Calu3 (cell line): ENCODE data around the gene PLEKHH1. TPM values are rescaled to one million over a fixed set of nuclear protein-coding genes. Genes with fewer than 3 reads are reported as not detected.

Experiments used
- BruUV-seq: library from RNA; stranded (reverse); fragments of 400-500 nt; replicated peaks from 2 replicates; lab custom pipeline; 2021; lab: Mats Ljungman, UMichigan
- CTCF ChIA-PET: fragments of 300-600 bp; sonication (Branson Sonifier 250); formaldehyde crosslinking; loops from one replicate; lab custom pipeline; 2022; ENCODE audit warnings: antibody characterized with exemption; lab: Charles Lee
- DNase-seq: peaks from one replicate; pipeline ENCODE4 v3.0.0; 2022
- H3K27ac Mint-ChIP-seq: one replicate; pipeline ENCODE4 v1.8.0; 2022; ENCODE audit warnings: mixed read lengths; ENCODE audit not compliant: unreplicated experiment
- H3K27me3 Mint-ChIP-seq: one replicate; pipeline ENCODE4 v1.8.0; 2022; ENCODE audit warnings: mixed read lengths; ENCODE audit not compliant: unreplicated experiment
- H3K36me3 Mint-ChIP-seq: one replicate; pipeline ENCODE4 v1.8.0; 2022; ENCODE audit warnings: mild to moderate bottlenecking, moderate library complexity, mixed read lengths; ENCODE audit not compliant: insufficient read depth, unreplicated experiment
- H3K4me1 Mint-ChIP-seq: one replicate; pipeline ENCODE4 v1.8.0; 2022; ENCODE audit warnings: mild to moderate bottlenecking, low read depth, mixed read lengths; ENCODE audit not compliant: unreplicated experiment
- H3K4me3 Mint-ChIP-seq: one replicate; pipeline ENCODE4 v1.8.0; 2022; ENCODE audit warnings: mild to moderate bottlenecking, low read depth, moderate library complexity, mixed read lengths; ENCODE audit not compliant: unreplicated experiment
- H3K9me3 Mint-ChIP-seq: one replicate; pipeline ENCODE4 v1.8.0; 2022; ENCODE audit warnings: low read depth, mixed read lengths; ENCODE audit not compliant: unreplicated experiment
- intact Hi-C: fragments of 100-400 bp; cut with micrococcal nuclease; formaldehyde crosslinking; loops from one replicate; pipeline ENCODE4 v1.10.0; 2022; ENCODE audit not compliant: unreplicated experiment
- total RNA-seq: library from RNA; stranded (reverse); gene quantifications from 2 replicates; pipeline ENCODE4 v1.2.3, GENCODE V29; 2022
- TF ChIP-seq, protein P1 (sequence below): fragments of 200-600 bp; IDR thresholded peaks from one replicate; pipeline ENCODE4 v1.8.0; 2022; ENCODE audit warnings: antibody characterized with exemption; ENCODE audit not compliant: unreplicated experiment

Gene PLEKHH1
- total RNA-seq, 1 experiment from 2014 or later, result 11.8 TPM

- peaks cover 9% of the 10 kb centered on the region for H3K4me1 Mint-ChIP-seq
- H3K9me3 Mint-ChIP-seq, result no peaks in the 10 kb centered on the region
- intact Hi-C loops, result no loop called here
- CTCF ChIA-PET, result interaction anchor here (0.7 kb wide), 1 partner anchor 717 kb away, joined by 6 read pairs; no protein-coding TSS in a partner anchor
- no peaks in the 10 kb centered on the region for H3K36me3 Mint-ChIP-seq
- H3K27me3 Mint-ChIP-seq, result no peaks in the 10 kb centered on the region
- TF ChIP-seq, protein P1, sequence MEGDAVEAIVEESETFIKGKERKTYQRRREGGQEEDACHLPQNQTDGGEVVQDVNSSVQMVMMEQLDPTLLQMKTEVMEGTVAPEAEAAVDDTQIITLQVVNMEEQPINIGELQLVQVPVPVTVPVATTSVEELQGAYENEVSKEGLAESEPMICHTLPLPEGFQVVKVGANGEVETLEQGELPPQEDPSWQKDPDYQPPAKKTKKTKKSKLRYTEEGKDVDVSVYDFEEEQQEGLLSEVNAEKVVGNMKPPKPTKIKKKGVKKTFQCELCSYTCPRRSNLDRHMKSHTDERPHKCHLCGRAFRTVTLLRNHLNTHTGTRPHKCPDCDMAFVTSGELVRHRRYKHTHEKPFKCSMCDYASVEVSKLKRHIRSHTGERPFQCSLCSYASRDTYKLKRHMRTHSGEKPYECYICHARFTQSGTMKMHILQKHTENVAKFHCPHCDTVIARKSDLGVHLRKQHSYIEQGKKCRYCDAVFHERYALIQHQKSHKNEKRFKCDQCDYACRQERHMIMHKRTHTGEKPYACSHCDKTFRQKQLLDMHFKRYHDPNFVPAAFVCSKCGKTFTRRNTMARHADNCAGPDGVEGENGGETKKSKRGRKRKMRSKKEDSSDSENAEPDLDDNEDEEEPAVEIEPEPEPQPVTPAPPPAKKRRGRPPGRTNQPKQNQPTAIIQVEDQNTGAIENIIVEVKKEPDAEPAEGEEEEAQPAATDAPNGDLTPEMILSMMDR, result no peak
- no peak for DNase-seq
- no peak overlapping the region for H3K4me3 Mint-ChIP-seq
- no peak overlapping the region for H3K27ac Mint-ChIP-seq
- no TSS peak for BruUV-seq
Measured at GRCh38 chr14:67574806-67575205, 41.7 kb downstream of the PLEKHH1 start.

- BruUV-seq, result no TSS peak
- TF ChIP-seq, protein P1, result no peak
- H3K27me3 Mint-ChIP-seq, result no peaks in the 10 kb centered on the region
- H3K9me3 Mint-ChIP-seq, result no peaks in the 10 kb centered on the region
- H3K4me1 Mint-ChIP-seq, result peaks cover 9% of the 10 kb centered on the region
- H3K27ac Mint-ChIP-seq, result no peak overlapping the region
- H3K4me3 Mint-ChIP-seq, result no peak overlapping the region
- no peaks in the 10 kb centered on the region for H3K36me3 Mint-ChIP-seq
- peak; percentile 72 for DNase-seq
- intact Hi-C loops, result no loop called here
- CTCF ChIA-PET, result interaction anchor here (0.5 to 1.5 kb wide), 6 partner anchors 12 to 1216 kb away, joined by 3 to 6 read pairs (median 4); no protein-coding TSS in a partner anchor
Measured at GRCh38 chr14:67575684-67576083, 42.6 kb downstream of the PLEKHH1 start.

DNA sequence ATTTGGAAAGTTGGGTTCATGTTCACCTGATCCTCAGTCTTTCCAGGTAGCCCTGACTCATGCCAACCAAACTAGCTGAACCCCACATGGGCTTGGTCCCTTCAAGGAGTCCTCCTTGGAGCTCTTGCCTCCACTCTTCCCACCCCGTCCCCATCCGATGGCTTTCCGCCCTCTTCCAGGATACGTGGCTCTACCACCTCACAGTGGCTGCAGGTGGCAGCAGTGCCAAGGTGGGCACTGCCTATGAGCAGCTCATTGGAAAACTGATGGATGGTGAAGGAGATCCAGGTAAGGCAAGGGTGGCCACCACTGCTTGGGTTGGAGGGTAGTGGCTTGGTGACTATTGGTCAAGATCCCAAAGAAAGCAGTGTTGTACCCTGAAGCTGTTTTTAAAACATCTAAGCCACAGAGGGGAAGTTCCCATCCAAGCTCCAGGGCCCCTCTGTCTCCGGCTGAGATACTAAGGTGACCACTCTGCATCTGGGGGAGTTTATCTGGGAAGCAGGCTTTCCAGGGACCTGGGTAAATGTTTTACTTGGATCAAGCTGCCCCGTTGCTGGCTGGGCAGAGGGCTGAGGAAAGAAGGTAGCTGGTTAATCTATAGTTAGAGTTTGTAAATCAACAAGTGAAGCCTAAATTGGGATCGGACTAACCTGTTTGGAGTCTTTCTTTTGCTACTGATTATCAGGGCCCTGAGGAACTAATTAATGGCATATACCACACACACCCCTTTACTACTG, 43.3 kb downstream of the PLEKHH1 start:
- H3K36me3 Mint-ChIP-seq, result no peaks in the 10 kb centered on the region
- TF ChIP-seq, protein P1, result no peak
- CTCF ChIA-PET, result interaction anchor here (0.5 to 1.5 kb wide), 8 partner anchors 13 to 1217 kb away, joined by 3 to 13 read pairs (median 4); no protein-coding TSS in a partner anchor
- H3K27me3 Mint-ChIP-seq, result no peaks in the 10 kb centered on the region
- intact Hi-C loops, result no loop called here
- H3K27ac Mint-ChIP-seq, result no peak overlapping the region
- BruUV-seq, result no TSS peak
- H3K9me3 Mint-ChIP-seq, result no peaks in the 10 kb centered on the region
- peaks cover 9% of the 10 kb centered on the region for H3K4me1 Mint-ChIP-seq
- no peak for DNase-seq
- H3K4me3 Mint-ChIP-seq, result no peak overlapping the region

- intact Hi-C loops, result no loop called here
- no peaks in the 10 kb centered on the region for H3K9me3 Mint-ChIP-seq
- BruUV-seq, result no TSS peak
- TF ChIP-seq, protein P1, result no peak
- no peak overlapping the region for H3K4me3 Mint-ChIP-seq
- peaks cover 9% of the 10 kb centered on the region for H3K4me1 Mint-ChIP-seq
- no peaks in the 10 kb centered on the region for H3K27me3 Mint-ChIP-seq
- no peak overlapping the region for H3K27ac Mint-ChIP-seq
- CTCF ChIA-PET, result interaction anchor here (0.6 kb wide), 2 partner anchors 151 to 1092 kb away, joined by 3 to 13 read pairs; no protein-coding TSS in a partner anchor
- DNase-seq, result no peak
- H3K36me3 Mint-ChIP-seq, result no peaks in the 10 kb centered on the region
Measured at GRCh38 chr14:67577181-67577808, 44.2 kb downstream of the PLEKHH1 start.
